HG03442 (cell line): ENCODE data around the gene IFI6.
"Not testable (repeated sequence)": the region's sequence is repeated elsewhere in the genome, so short reads cannot be mapped to it uniquely, and the experiment has no call there.

Experiments
- ATAC-seq: cut with Tn5 transposase; IDR thresholded peaks from one replicate; pipeline ENCODE4 v1.9.1; 2021; ENCODE audit warnings: mild to moderate bottlenecking, moderate library complexity; ENCODE audit not compliant: unreplicated experiment

Gene IFI6

DNA sequence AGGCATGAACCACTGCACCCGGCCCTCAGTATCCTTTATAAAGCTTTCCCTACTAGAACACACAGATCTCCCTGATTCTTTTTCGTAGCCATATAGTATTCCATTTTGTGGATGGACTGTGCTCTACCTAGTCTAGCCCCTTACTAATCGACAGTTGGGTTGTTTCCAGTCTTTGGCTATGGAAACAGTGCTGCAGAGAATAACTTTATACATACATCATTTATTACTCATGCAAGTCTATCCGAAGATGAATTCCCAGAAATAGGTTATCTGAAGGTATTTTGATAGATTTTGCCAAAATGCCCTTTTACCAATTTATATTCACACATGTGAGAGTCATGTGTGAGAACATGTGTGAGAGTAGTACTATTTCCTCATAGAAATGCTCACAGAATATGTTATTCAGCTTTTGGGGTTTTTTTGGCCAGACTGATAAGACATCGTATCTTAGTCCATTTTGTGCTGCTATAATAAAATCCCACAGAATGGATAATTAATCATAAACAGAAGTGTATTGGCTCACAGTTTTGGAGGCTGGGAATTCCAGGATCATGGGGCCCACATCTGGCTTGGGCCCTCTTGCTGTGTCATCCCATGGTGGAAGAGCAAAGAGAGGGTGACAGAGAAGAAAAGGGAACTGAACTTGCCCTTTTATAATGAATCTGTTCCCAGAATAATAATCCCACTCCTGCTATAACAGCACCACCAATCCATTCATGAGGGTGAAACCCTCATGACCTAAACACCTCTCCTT lies 19.7 kb downstream of the IFI6 start:
- ATAC-seq = no peak

DNA sequence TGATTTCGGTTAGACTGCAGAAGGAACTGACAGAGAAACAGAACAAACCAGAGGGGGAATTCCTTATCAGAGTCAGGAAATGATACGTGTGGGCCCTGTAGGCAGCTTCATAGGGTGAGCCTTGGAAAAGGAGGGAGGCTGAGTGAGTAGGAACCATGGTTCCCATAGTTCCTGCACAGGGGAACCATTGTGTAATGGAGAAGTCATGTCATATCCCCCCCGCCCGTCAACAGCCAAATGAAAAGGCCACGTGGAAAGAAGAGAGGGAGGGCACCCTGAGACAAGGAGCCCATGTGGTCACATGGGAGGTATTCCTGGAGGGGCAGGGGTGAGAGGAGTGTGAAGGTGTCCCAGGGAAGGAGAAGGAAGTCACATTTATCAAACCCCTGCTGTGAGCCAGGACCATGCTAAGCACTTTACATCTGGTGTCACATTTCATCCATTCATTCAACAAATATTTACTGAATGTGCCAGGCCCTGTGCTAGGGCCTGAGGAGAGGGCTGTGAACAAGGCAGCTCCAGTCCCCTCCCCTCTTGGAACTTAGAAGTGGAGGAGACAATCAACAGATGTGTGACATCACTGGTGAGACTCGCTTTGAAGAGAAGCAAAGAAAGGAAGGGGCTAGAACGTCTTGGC lies 21.3 kb downstream of the IFI6 start:
- no peak for ATAC-seq

DNA sequence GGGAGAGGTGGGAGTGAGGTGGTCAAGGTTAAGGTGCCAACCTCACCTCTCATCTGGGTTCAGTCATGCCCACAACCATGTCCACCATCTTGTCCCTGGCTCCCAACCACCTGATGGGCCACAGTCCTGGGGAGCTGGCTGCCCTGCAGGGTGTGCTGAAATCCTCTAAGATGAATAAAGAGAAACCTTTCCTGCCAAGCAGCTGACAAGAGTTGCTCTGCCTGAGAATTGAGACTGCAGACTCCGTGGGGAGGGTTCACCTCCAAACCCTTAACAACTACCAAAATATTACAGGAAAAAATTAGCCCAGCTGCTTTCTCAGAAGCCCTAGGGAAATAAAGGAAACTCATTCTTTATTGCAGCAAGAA lies 21.8 kb downstream of the IFI6 start:
- no peak for ATAC-seq

DNA sequence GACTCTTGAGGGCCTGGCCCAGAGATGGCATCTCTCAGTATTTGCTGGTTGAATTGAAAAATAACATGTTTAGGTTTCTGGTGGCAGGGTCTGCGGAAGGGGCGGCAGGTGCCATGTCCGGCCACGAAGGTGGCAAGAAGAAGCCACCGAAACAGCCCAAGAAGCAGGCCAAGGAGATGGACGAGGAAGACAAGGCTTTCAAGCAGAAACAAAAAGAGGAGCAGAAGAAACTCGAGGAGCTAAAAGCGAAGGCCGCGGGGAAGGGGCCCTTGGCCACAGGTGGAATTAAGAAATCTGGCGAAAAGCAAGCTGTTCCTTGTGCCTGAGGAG lies 22.7 kb downstream of the IFI6 start:
- no peak for ATAC-seq

DNA sequence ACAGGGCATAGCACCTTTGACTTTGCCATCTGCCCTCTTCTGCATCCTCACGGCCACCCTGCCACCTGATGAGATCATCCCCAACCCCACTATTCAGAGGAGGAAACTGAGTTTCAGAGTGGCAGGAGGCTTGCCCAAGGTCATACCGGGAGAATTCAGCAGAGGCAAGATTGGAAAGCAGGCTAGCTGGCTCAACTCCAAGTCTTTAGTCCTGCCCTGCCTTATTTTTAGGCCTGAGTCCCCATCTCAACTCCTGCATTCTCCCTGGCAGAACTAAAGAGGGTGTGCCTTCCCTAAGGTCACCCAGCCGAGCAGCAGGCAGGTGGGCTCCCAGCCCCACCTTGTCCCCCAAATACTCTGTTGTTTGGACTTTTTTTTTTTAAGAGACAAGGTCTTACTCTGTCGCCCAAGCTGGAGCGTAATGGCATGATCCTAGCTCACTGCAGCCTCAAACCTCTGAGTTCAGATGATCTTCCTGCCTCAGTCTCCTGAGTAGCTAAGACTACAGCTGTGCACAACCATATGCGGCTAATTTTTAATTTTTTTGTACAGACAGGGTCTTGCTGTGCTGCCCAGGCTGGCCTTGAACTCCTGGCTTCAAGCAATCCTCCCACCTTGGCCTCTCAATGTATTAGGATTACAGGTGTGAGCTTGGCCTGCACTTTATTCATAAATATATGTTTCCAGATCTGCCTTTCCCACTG lies 23.2 kb downstream of the IFI6 start:
- ATAC-seq = no peak

DNA sequence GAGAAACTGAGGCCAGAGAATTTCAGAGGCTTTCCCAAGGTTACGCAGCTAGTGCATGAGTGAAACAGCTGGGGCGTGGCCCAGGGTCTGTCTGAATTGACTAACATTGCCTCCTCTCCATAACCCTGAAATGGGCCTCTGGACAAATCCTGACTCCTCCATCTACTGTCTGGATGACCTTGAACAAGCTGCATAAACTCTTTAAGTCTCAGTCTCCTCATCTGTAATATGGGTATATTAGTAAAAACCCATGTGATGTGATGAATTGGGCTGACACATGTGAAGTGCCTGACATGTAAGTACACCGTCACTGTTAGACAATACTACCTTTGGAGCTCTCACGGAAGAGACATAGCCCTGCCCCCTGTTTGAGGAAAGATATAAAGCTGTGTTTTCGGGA lies 24.7 kb downstream of the IFI6 start:
- no peak for ATAC-seq

DNA sequence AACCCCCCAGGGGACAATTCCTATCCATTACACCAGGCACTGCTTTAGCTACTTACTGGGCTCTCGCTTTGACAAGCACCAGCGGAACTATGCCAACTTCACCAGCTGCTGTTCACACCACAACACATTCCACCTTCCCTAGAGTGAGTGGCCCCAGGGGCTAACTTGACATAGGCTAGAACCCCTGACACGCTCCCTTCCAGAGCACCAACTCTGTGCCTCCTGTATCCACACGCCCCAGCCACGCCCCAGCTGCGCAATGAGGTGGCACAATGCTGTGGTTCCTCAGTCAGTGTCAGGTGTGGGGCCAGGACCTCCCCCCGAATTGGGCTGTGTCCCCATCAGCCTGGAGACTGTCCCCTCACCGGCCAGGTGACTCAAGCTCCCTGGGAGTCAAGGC lies 25.3 kb downstream of the IFI6 start:
- ATAC-seq = no peak

DNA sequence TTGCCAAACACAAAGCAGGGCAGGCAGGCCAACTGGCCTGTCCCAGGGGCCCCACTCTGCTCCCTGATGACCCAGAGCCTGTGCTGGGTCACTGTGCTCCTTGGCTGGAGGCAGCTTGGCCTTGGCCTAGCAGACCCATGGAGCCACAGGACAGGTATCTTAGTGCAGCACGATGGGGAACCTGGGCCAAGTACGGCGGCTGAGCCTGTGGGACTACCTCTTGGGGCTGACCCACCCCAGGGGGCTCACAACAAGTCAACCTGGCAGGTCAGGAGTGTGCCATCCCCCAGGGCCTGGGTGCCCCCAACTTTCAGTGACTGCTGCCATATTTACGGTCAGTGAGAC lies 26.9 kb downstream of the IFI6 start:
- ATAC-seq = no peak

DNA sequence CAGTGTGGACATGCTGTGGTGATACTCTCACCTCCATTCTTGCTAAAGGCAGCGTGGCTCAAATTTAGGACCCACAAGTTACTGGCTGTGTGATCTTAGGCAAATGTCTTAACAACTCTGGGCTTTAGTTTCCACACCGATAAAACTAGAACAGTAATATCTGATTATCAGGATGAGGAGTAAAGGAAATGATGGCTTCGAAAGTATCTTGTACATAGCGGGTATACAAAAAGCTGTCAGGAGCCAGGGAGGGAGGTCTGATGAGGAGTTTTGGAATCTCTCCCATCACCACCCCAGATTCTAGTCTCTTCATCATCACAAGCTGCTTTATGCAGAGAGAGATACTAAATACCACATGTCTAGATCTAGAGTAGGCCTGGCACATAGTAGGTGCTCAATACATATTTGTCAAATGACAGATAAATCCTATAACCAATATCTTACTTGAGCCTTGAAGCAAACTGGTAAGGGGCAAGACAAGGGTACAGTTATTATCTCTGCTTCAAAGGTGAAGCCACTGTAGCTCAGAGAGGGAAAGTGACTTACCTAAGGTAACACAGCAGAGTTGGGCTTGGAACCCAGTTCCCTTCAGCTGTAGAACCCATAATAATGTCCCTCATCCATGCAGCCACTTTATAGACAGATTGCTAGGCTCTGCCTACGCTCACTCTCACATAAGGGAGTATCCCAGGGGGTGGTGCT lies 27.5 kb downstream of the IFI6 start:
- no peak for ATAC-seq

DNA sequence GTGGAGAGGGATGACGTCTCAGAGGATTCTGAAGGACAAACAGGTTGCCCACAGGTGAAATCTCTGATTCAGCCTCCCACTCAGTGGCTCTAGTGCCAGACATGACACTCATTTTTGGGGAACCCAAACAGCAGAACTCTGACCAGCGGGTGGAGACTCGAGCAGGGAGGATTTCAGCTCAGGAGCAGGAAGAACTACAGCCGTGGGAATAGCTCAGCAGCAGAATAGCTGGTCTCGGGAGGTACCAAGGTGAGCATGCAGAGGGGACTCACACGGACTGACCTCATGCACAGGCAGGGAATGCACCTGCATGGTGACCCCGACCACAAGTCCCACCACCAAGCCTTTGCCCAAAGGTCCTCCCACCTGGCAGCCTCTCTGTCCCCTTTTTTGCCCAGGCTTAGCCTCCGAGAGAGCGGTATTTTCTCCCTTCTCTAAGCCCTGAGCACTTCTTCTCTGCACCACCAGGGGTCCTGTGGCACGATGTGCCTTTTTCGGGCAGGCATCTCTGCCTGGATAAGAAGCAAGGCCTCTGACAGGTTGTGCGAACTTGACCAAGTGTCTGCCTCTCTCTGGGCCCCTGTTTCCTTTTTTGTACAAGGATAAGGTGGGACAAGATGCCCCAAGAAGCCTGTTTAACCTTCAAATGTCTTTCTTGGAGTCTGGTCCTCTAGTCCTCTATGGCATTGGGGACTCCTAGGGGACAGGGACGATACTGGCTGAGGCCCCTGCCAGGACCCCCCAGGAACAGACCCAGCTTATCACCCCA lies 28.2 kb downstream of the IFI6 start:
- no peak for ATAC-seq

DNA sequence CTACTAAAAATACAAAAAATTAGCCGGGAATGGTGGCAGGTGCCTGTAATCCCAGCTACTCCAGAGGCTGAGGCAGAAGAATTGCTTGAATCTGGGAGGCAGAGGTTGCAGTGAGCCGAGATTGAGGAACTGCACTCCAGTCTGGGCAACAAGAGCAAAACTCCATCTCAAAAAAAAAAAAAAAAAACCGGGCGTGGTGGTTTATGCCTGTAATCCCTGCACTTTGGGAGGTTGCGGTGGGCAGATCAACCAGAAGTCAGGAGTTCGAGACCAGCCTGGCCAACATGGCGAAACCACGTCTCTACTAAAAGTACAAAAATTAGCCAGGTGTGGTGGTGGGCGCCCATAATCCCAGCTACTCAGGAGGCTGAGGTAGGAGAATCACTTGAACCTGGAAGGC lies 31.5 kb downstream of the IFI6 start:
- ATAC-seq = not testable (repeated sequence)

DNA sequence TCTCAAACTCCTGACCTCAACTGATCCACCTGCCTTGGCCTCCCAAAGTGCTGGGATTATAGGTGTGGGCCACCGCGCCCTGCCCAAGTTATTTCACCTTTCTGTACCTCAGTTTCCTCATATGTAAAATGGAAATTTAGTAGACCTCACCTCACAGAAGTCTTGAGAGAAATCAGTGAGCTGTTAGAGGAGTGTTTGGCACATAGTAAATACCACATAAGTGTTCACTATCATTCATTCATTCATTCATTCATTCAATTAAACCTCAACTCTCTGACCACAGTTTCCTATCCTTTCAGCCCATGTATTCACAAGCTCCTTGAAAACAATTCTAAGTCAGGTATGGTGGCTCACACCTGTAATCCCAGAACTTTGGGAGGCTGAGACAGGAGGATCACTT lies 33.2 kb downstream of the IFI6 start:
- no peak for ATAC-seq

DNA sequence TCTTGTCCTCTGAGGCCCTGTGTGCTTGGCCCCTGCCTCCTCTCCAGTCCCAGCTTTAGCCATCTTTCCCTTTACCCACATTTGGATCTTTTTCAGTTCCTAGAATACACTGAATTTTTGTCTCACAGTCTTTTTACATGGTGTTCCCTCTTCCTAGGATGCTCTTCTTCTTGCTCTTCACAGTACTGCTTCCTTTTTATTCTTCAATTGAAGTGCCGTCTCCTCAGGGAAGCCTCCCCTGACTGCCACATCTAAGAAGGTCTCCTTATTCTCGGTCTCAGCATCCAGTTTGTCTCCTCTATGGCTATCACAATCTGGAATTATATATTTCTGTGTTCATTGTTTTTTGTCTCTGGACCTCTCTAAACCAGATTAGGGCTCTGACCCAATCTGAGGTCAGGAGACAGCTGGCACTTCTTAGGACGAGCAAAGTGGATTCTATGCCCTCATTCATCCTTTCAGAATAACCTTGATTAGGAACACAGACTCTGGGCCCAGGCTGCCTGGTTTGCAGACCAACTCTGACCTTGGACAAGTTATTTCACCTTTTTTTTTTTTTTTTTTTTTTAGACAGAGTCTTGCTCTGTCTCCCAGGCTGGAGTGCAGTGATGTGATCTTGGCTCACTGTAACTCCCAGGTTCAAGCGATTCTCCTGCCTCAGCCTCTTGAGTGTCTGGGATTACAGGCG lies 33.8 kb downstream of the IFI6 start:
- no peak for ATAC-seq

DNA sequence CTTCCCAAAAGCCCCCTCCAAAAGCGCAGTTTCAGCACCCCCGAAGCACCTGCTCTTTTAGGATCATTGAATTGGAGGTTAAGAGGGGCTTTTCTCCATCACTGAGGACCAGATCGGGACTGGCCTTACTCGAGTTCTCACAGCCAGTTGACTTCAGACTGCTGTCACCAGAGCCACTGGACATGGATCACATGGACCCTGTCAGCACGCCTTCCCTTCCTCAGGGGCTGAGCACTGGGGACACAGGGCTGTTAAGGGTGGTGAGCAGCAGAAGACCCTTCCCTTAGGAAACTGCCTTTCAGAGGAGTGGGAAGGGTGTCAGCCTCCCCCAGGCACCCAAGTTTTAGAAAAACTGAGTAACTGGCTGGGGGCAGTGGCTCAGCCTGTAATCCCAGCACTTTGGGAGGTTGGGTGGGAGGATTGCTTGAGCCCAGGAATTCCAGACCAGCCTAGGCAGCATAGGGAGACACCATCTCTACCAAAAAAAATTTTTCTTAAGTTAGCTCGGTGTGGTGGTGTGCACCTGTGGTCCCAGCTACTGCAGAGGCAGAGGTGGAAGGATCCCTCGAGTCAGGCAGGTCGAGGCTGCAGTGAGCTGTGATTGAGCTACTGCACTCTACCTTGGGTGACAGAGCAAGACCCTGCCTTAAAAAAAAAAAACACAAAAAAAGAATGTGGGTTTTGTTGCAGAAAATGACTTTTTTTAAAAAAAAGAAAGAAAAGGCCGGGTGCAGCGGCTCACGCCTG lies 36.4 kb downstream of the IFI6 start:
- ATAC-seq = no peak

DNA sequence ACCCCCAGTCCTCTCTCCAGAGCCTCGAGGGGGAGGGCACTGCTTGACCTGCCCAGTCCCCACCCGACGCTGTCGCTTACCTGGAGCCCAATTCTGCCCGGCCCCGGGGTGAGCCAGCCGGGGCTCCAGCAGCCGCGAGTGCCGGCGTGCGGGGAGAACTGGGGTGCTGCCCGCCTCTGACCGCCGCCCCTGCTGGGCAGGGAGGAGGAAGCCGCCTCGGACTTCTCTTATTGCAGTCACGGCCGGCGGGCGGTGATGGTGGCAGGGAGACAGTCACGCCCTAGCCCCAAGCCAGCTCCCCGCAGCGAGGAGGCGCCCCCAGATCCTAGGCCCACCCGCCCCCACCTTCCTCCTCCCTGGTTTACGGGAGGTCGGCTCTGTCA lies 37.0 kb downstream of the IFI6 start, which contains the start of gene FGR:
Gene FGR, minus strand, starts transcription at position 201 of the 383 bp plus-strand sequence. CDS start 11,269 bp downstream, outside the sequence.
- no peak for ATAC-seq

DNA sequence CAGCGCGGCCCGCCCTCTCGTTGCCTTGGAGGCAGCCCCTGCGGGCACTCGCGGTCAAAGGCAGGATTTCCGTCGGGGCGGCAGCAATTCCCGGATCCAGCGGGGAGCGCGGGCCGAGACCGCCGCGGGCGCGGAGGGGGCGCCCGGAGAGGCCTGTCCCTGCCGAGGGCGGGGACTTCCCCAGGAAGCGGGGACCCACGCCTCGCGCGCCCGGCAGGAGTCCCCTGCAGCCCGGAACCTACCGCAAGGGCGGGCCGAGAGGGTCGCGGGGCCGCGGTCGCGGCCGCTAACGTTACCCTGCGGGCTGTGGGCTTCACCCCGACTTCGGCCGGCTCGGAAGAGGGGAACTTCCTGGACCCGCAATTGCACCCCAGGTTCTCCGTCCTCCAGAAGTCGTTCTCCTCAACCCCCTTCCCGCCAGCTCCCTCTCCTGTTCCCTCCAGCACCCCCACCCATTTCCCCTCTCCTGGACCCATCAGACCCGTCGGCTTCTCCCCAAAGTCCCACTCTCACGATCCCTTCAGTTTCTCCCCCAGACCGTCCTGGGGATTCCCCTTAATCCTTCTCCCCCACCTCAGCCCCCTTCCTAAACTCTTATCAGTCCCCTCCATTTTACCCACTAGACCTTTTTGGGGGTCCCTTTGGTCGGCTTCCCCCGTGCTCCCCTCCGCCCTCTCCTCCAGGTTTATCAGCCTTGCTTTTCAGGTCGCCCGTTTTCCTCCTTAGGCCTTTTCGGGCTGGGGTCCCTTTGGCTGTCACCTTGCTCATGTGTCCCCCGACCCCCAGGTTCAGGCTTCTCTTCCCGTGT lies 37.6 kb downstream of the IFI6 start:
- no peak for ATAC-seq

DNA sequence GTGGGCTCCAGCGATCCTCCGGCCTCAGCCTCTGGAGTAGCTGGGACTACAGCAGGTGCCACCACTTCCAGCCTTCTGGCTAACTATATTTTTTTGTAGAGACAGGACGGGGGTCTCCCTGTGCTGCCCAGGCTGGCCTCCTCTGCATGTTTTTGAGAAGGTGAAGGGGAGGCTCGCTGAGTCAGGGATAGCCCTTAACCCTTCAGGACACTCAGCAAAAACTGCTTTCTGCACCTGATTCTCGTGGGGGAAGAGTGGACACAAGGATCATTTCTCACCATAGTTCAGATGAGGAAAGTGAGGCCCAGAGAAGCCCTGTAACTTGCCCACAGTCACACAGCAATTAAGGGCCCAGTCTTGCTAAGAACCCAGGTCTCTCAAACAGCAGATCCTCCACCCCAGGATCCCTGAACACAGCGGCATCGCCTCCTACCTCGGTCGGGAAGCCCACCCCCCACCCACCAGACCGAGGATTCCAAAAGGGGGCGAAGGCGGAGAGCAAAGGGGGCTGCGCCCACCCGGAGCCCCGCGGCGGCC lies 38.3 kb downstream of the IFI6 start:
- ATAC-seq = no peak

DNA sequence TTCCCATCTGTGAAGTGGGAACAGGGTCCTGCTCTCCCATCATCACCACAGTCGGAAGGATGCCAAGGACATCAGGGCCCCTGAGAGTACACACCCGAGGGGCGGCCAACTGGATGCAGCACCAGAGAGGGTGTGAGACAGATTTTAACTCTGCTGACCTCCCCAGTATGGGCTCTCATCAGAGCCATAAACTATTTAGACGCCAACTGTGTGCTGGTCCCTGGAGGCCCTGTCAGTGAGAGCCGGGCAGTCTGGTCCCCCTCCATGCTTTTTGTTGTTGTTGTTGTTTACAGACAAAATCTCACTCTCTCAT lies 38.7 kb downstream of the IFI6 start:
- ATAC-seq = no peak
